BLaER1 treated with 17β-estradiol and CSF1 and Interleukin-3, amounts not matched to agents 10 nM and 100 nM (cell line): Measurements from ENCODE around the gene AGPAT4.

Experiments used
- H3K27ac ChIP-seq, 11 experiments: shearing (Covaris generic); formaldehyde crosslinking; 2 replicates each; pipeline ENCODE4 v1.8.1; 2022
- H3K27me3 ChIP-seq, 11 experiments: shearing (Covaris generic); formaldehyde crosslinking; 2 replicates each; pipeline ENCODE4 v1.8.1; 2022
- H3K36me3 ChIP-seq, 11 experiments: shearing (Covaris generic); formaldehyde crosslinking; 2 replicates each; pipeline ENCODE4 v1.8.1; 2022
- H3K4me1 ChIP-seq, 10 experiments: shearing (Covaris generic); formaldehyde crosslinking; 2 replicates each; pipeline ENCODE4 v1.8.1; 2022
- H3K4me2 ChIP-seq, 11 experiments: shearing (Covaris generic); formaldehyde crosslinking; 2 replicates each; pipeline ENCODE4 v1.8.1; 2022
- H3K4me3 ChIP-seq, 10 experiments: shearing (Covaris generic); formaldehyde crosslinking; 2 replicates each; pipeline ENCODE4 v1.8.1; 2022
- H3K9ac ChIP-seq, 11 experiments: shearing (Covaris generic); formaldehyde crosslinking; 2 replicates each; pipeline ENCODE4 v1.8.1; 2022
- H3K9me3 ChIP-seq, 11 experiments: shearing (Covaris generic); formaldehyde crosslinking; replicated peaks in 1 of 11; 2 replicates each; pipeline ENCODE4 v1.8.1; 2022
- H4K20me1 ChIP-seq, 11 experiments: shearing (Covaris generic); formaldehyde crosslinking; 2 replicates each; pipeline ENCODE4 v1.8.1; 2022
- Cebpa-rat ChIP-seq, 11 experiments: shearing (Covaris generic); IDR thresholded peaks; 2 replicates each; pipeline ENCODE4 v1.8.1; 2022

AGPAT4 gene

DNA sequence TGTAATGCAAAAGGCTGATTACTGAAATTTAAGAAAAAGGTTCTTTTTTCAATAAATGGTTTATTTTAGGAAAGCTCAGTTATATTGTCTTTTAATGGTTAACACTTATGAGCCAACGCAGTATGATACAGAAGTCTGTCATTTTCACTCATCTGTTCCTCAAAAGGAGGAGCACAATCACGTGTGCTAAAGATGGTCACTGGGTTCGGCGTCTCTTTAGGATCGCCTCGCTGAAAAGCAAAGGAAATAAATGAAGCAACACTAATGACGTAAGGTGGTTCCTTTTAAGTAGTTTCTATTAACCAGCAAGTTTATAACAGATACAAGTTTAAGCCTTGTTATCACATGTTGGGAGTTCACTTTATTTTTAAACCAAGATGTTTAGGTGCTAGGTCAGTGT, 156.6 kb downstream of the AGPAT4 start:
- H3K4me1 ChIP-seq, result peaks cover 0 to 8% (median 0%) of the 10 kb centered on the region in 10 experiments; a peak in 3 of 20 replicates
- peaks cover 78 to 100% (median 92%) of the 10 kb centered on the region in 11 experiments for H3K36me3 ChIP-seq
- H3K27ac ChIP-seq, result no peak overlapping the region
- TF ChIP-seq Cebpa-rat (IDR thresholded peaks at IDR 0.05), result no peak
- H3K9ac ChIP-seq, result no peak overlapping the region
- no peak overlapping the region for H3K4me2 ChIP-seq
- H3K9me3 ChIP-seq, result peaks cover 9 to 30% (median 25%) of the 10 kb centered on the region in 11 experiments; a peak in 20 of 22 replicates
- no peak overlapping the region for H3K4me3 ChIP-seq
- no peaks in the 10 kb centered on the region for H4K20me1 ChIP-seq
- no peaks in the 10 kb centered on the region for H3K27me3 ChIP-seq

DNA sequence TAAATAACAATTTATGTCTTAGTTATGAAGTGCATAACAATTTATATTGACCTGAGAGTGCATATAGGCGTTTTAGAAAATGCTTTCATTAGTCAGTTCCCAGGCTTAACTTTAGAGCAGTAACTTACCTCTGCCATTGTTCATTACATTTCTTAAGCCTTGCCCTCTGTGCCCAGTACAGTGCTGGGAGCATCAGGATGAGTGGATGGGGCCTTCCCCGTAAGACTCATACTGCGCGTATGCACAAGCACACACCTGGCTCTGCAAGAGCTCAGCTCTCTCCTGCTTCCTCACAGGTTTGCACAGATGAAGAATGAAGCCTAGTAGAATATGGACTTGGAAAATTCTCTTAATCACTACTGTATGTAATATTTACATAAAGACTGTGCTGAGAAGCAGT, 157.3 kb downstream of the AGPAT4 start:
- peaks cover 84 to 100% (median 96%) of the 10 kb centered on the region in 11 experiments for H3K36me3 ChIP-seq
- no peaks in the 10 kb centered on the region for H3K27me3 ChIP-seq
- H3K9me3 ChIP-seq, result peaks cover 7 to 23% (median 18%) of the 10 kb centered on the region in 11 experiments; a peak in 20 of 22 replicates
- no peaks in the 10 kb centered on the region for H4K20me1 ChIP-seq
- H3K4me3 ChIP-seq, result no peak overlapping the region
- no peak overlapping the region for H3K9ac ChIP-seq
- TF ChIP-seq Cebpa-rat (IDR thresholded peaks at IDR 0.05), result no peak
- H3K27ac ChIP-seq, result no peak overlapping the region
- H3K4me1 ChIP-seq, result peaks cover 0 to 8% (median 0%) of the 10 kb centered on the region in 10 experiments; a peak in 3 of 20 replicates
- H3K4me2 ChIP-seq, result no peak overlapping the region

DNA sequence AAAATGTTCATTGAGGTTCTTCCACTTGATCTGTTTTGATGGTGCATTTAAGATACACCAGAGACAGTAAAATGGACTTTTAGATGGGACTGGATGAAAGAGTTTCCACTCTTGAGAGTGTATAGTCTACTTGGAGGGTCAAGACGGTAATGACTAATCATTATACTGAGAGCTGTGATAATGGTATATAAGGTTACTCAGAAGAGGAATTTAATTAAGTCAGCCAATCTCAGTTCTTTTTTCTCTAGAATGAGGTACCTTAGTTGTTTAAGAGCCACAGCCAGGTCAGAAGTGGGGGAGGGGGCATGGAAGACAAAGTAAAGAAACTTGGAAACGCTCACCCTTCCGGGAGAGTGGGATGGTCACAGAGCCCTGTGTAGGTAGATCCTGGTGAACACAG, 158.4 kb downstream of the AGPAT4 start:
- Histone ChIP-seq H3K4me3 (no peak overlapping the region), H3K36me3 (peaks cover 94 to 100% (median 99%) of the 10 kb centered on the region in 11 experiments), H3K4me2 (no peak overlapping the region), H3K27me3 (no peaks in the 10 kb centered on the region), H4K20me1 (0 out of 22 replicates have a peak, but pooled peaks cover 0 to 7% (median 0%) of the 10 kb centered on the region in 11 experiments), H3K9ac (no peak overlapping the region), H3K4me1 (peaks cover 0 to 8% (median 0%) of the 10 kb centered on the region in 10 experiments; a peak in 3 of 20 replicates), H3K27ac (no peak overlapping the region), H3K9me3 (peaks cover 7 to 17% (median 14%) of the 10 kb centered on the region in 11 experiments; a peak in 20 of 22 replicates)
- TF ChIP-seq Cebpa-rat (IDR thresholded peaks at IDR 0.05), result no peak

DNA sequence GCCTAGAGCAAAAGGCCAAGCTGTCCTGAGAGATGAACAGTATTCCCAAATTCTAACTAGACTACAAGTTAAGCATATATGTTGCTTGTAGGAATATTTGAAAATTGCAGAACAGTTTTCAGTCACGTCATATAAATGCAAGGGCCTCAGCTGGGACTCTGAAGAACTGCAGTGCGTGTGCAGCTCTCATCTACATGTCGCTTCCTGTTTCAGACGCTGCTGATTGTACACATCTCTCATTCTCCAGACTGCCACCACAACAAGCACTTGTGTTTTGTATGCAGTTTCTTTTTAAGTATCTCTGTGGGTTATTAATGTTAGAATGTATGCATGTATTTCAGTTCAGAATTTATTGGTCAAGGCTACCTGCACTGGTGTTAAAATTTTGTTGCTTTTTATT, 162.6 kb downstream of the AGPAT4 start:
- H3K27ac ChIP-seq, result no peak overlapping the region
- H4K20me1 ChIP-seq, result peaks cover 0 to 9% (median 0%) of the 10 kb centered on the region in 11 experiments; a peak in 1 of 22 replicates
- H3K9me3 ChIP-seq, result no peaks in the 10 kb centered on the region
- H3K36me3 ChIP-seq, result peaks cover 95 to 100% (median 100%) of the 10 kb centered on the region in 11 experiments
- H3K4me1 ChIP-seq, result no peaks in the 10 kb centered on the region
- H3K9ac ChIP-seq, result no peak overlapping the region
- H3K27me3 ChIP-seq, result no peaks in the 10 kb centered on the region
- TF ChIP-seq Cebpa-rat (IDR thresholded peaks at IDR 0.05), result no peak
- no peak overlapping the region for H3K4me2 ChIP-seq
- H3K4me3 ChIP-seq, result no peak overlapping the region

DNA sequence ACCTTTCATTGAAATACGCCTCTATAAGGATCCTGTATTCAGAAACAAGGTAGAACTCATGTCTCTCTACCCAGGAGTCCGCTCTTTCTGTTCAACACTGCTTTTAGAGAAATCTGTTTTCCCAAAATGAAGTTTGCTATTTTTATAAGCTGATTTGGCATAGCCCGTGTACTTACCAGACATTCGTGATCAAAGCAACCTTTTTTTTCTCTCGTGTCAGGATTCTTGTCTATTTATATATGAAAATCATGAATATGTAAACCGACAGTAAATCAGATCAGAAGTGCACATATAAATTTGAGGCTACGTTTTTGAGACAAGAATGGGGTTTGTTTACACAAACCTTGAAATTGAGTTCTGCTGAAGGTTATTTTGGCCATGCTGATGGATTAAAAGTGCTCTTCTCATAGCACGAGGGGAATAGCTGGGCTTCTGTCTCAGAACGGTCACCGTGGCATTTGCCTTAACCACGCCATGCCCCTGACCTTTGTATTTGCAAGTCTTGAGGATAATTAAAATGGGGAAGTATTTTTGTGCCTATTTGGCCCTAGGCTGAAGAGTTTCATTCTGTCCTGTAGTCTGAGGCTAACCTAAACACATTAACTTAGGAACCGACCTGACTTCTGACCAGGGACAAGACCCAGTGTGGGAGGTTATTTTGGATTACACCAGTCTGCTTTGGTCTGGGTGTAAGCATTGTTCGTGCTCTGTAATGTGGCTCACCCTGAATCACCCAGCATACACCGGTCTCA, 163.7 kb downstream of the AGPAT4 start:
- peaks cover 95 to 100% (median 100%) of the 10 kb centered on the region in 11 experiments for H3K36me3 ChIP-seq
- H3K4me1 ChIP-seq, result no peaks in the 10 kb centered on the region
- peaks cover 0 to 9% (median 0%) of the 10 kb centered on the region in 11 experiments; a peak in 1 of 22 replicates for H4K20me1 ChIP-seq
- H3K9me3 ChIP-seq, result no peaks in the 10 kb centered on the region
- no peaks in the 10 kb centered on the region for H3K27me3 ChIP-seq
- H3K9ac ChIP-seq, result no peak overlapping the region
- no peak overlapping the region for H3K27ac ChIP-seq
- H3K4me3 ChIP-seq, result no peak overlapping the region
- no peak overlapping the region for H3K4me2 ChIP-seq
- no peak for TF ChIP-seq Cebpa-rat (IDR thresholded peaks at IDR 0.05)

DNA sequence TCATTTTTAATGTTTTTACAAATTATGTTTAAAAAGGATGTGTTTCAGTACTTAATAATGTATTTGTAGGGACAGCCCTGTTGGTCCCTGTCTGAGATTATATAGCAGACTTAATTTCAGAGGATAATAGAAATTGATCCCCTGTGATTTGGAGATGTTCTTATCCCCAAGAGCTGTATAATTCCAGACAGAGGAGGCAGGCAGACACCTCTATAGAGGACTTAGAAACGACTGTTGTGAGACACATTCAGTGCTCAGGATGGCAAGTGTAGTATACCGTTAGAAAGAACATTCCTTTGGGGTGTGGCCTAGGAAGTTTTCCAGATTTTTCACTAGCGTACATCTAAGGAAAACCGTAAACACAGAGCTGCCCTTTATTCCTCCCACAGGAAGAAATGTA, 164.5 kb downstream of the AGPAT4 start:
- Histone ChIP-seq H3K9ac (no peak overlapping the region), H3K9me3 (no peaks in the 10 kb centered on the region), H3K4me1 (no peaks in the 10 kb centered on the region), H3K36me3 (peaks cover 94 to 100% (median 98%) of the 10 kb centered on the region in 11 experiments), H3K4me3 (no peak overlapping the region), H3K4me2 (no peak overlapping the region), H4K20me1 (peaks cover 0 to 9% (median 0%) of the 10 kb centered on the region in 11 experiments; a peak in 1 of 22 replicates), H3K27ac (no peak overlapping the region), H3K27me3 (no peaks in the 10 kb centered on the region)
- no peak for TF ChIP-seq Cebpa-rat (IDR thresholded peaks at IDR 0.05)

DNA sequence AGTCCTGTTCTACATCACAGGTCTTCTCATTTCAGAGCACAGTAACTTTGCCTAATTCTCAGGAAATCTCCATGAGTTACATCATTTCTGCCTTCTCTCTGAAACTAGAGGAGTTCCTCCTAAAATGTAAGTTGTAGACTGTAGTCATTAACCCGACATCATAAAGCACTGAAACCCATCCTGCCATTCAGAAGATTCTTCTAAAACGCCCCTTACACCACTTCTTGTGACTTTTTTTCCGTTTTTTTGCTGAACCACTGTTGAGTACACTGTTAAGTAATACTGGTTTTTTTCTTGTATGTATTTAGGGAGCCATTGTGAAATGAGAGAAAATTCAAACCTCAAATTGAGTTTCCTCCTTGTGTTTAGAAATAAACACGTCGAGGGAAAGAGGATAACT, 164.9 kb downstream of the AGPAT4 start:
- no peaks in the 10 kb centered on the region for H3K9me3 ChIP-seq
- H3K4me1 ChIP-seq, result no peaks in the 10 kb centered on the region
- peaks cover 0 to 9% (median 0%) of the 10 kb centered on the region in 11 experiments; a peak in 1 of 22 replicates for H4K20me1 ChIP-seq
- H3K27ac ChIP-seq, result no peak overlapping the region
- no peak overlapping the region for H3K9ac ChIP-seq
- H3K27me3 ChIP-seq, result no peaks in the 10 kb centered on the region
- TF ChIP-seq Cebpa-rat (IDR thresholded peaks at IDR 0.05), result no peak
- H3K4me3 ChIP-seq, result no peak overlapping the region
- H3K36me3 ChIP-seq, result peaks cover 94 to 100% (median 97%) of the 10 kb centered on the region in 11 experiments
- H3K4me2 ChIP-seq, result no peak overlapping the region

DNA sequence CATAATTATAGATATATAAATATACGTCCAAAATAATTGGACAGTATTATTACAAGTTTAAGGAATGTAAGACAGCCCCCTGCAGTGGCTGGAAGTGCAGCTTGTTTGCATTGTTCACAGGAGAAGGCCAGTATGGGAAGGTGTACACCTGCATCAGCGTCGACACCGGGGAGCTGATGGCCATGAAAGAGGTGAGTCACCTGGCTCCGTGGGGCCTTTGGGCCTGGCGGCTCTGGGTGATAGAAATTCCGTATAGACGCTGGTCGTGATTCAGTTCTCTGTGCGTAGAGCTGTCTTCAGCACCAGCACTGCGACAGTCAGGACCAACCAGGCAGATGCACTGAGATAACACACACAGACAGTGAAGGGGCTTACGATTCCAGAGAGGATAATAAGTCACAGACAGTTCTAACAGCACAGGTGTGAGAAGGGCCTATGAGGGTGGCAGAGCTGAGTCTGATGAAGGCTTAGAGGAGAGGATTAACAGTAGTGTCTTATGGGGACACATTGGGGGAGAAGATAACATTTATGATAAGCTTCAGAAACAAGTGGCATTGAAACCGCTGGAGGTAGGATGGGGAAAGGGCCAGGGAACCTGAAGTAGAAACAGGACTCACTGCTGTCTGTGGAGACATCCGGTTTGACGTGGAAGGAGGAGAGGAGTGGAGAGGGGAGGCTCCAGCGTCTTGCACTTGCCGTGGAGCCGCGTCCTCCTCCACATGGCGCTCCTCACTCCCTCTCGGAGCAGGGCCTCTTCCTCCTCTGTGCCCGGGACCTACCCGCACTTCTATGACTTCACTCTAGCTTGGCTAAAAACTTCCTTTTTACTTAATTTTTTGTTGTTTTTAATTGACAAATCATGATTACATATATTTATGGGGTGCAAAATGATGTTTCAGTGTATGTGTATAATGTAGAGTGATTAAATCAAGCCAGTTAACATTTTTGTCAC, 165.8 kb downstream of the AGPAT4 start:
- peaks cover 0 to 9% (median 0%) of the 10 kb centered on the region in 11 experiments; a peak in 1 of 22 replicates for H4K20me1 ChIP-seq
- H3K4me3 ChIP-seq, result no peak overlapping the region
- H3K9me3 ChIP-seq, result no peaks in the 10 kb centered on the region
- no peak for TF ChIP-seq Cebpa-rat (IDR thresholded peaks at IDR 0.05)
- H3K27ac ChIP-seq, result no peak overlapping the region
- no peak overlapping the region for H3K9ac ChIP-seq
- H3K36me3 ChIP-seq, result peaks cover 94 to 100% (median 97%) of the 10 kb centered on the region in 11 experiments
- no peak overlapping the region for H3K4me2 ChIP-seq
- no peaks in the 10 kb centered on the region for H3K4me1 ChIP-seq
- H3K27me3 ChIP-seq, result no peaks in the 10 kb centered on the region

DNA sequence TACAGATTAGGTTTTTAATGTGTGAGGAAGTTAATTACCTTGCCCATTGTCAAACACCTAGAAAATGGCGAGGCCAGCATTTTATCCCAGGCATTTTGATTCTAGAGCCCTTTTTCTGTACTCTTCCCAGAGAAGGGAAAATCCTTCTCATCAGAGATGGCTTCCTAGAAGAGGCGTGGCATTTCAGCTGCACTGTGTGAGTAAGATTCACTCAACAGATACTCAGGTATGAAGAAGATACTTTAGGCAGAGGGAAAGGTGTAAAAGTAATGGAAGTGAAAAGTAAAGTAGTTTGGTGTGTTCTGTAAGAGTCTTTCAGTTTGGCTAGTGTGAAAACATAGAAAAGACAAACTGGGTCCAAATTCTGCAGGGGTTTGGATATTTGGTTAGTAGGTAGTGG, 168.5 kb downstream of the AGPAT4 start:
- Histone ChIP-seq H3K9ac (no peak overlapping the region), H3K4me2 (no peak overlapping the region), H3K4me3 (no peak overlapping the region), H3K4me1 (no peaks in the 10 kb centered on the region), H3K27me3 (no peaks in the 10 kb centered on the region), H3K27ac (no peak overlapping the region), H4K20me1 (peaks cover 0 to 1% (median 0%) of the 10 kb centered on the region in 11 experiments; a peak in 1 of 22 replicates), H3K9me3 (no peaks in the 10 kb centered on the region), H3K36me3 (peaks cover 86 to 98% (median 92%) of the 10 kb centered on the region in 11 experiments)
- TF ChIP-seq Cebpa-rat (IDR thresholded peaks at IDR 0.05), result no peak
